NCI-H128 (cell line): ENCODE results near the gene BMP2K.

Experiments
- DNase-seq: peaks from one replicate; lab custom pipeline; 2025; ENCODE audit not compliant: unreplicated experiment; lab: John Stamatoyannopoulos, UW

BMP2K gene

GRCh38 chr4:78776079-78776728 is at the start of gene BMP2K:
Gene BMP2K (plus strand): TSS chr4:78776350. CDS start chr4:78776544, 194 bp downstream.
- DNase-seq, result peak; percentile 26

- no peak for DNase-seq
Observed at GRCh38 chr4:78726546-78726945, 49.6 kb upstream of the BMP2K start.

GRCh38 chr4:78732332-78733104 is 43.6 kb upstream of the BMP2K start:
- no peak for DNase-seq

- no peak for DNase-seq
Observed at GRCh38 chr4:78734441-78735162, 41.5 kb upstream of the BMP2K start.

GRCh38 chr4:78735697-78736096 is 40.5 kb upstream of the BMP2K start:
- DNase-seq, result no peak

- no peak for DNase-seq
Observed at GRCh38 chr4:78737035-78737434, 39.1 kb upstream of the BMP2K start.

GRCh38 chr4:78737973-78738372 is 38.2 kb upstream of the BMP2K start:
- DNase-seq, result no peak

- DNase-seq, result no peak
Observed at GRCh38 chr4:78742300-78742699, 33.9 kb upstream of the BMP2K start.

GRCh38 chr4:78747475-78747922 is 28.7 kb upstream of the BMP2K start:
- DNase-seq, result no peak

GRCh38 chr4:78748381-78748780 is 27.8 kb upstream of the BMP2K start:
- no peak for DNase-seq

- no peak for DNase-seq
Observed at GRCh38 chr4:78749258-78749971, 26.7 kb upstream of the BMP2K start.

- no peak for DNase-seq
Observed at GRCh38 chr4:78749972-78750727, 26.0 kb upstream of the BMP2K start.

GRCh38 chr4:78753091-78753490 is 23.1 kb upstream of the BMP2K start:
- no peak for DNase-seq

- no peak for DNase-seq
Observed at GRCh38 chr4:78754872-78755271, 21.3 kb upstream of the BMP2K start.

GRCh38 chr4:78756137-78756536 is 20.0 kb upstream of the BMP2K start:
- no peak for DNase-seq

- no peak for DNase-seq
Observed at GRCh38 chr4:78756776-78757175, 19.4 kb upstream of the BMP2K start.

GRCh38 chr4:78757574-78757973 is 18.6 kb upstream of the BMP2K start:
- no peak for DNase-seq

- no peak for DNase-seq
Observed at GRCh38 chr4:78758085-78758484, 18.1 kb upstream of the BMP2K start.

- no peak for DNase-seq
Observed at GRCh38 chr4:78762529-78762928, 13.6 kb upstream of the BMP2K start.

GRCh38 chr4:78763251-78763650 is 12.9 kb upstream of the BMP2K start:
- no peak for DNase-seq
